HUES48 (cell line): ENCODE measurements around the gene STK17B.
"Not testable (repeated sequence)": the region's sequence is repeated elsewhere in the genome, so short reads cannot be mapped to it uniquely, and the experiment has no call there.

ENCODE experiments used
- H3K27ac ChIP-seq: one replicate; pipeline ENCODE4 v1.7.0; 2013; ENCODE audit warnings: low read depth, low read length, inconsistent platforms
- H3K27me3 ChIP-seq: 2 replicates; pipeline ENCODE4 v1.6.1; 2013; ENCODE audit warnings: mild to moderate bottlenecking, low read length; ENCODE audit not compliant: control insufficient read depth, insufficient read depth
- H3K36me3 ChIP-seq: 2 replicates; pipeline ENCODE4 v1.6.1; 2013; ENCODE audit warnings: low read length; ENCODE audit not compliant: control insufficient read depth, insufficient read depth
- H3K4me1 ChIP-seq: 2 replicates; pipeline ENCODE4 v1.6.1; 2013; ENCODE audit warnings: mild to moderate bottlenecking, low read length; ENCODE audit not compliant: control insufficient read depth, insufficient read depth
- H3K4me3 ChIP-seq: 2 replicates; pipeline ENCODE4 v1.5.1; 2013; ENCODE audit warnings: mild to moderate bottlenecking, low read depth, low read length
- H3K9ac ChIP-seq: 2 replicates; pipeline ENCODE4 v1.6.1; 2013; ENCODE audit warnings: mild to moderate bottlenecking, low read depth, low read length, moderate library complexity
- H3K9me3 ChIP-seq: 2 replicates; pipeline ENCODE4 v1.6.1; 2013; ENCODE audit warnings: low read length; ENCODE audit not compliant: control insufficient read depth, insufficient read depth

The STK17B gene

DNA sequence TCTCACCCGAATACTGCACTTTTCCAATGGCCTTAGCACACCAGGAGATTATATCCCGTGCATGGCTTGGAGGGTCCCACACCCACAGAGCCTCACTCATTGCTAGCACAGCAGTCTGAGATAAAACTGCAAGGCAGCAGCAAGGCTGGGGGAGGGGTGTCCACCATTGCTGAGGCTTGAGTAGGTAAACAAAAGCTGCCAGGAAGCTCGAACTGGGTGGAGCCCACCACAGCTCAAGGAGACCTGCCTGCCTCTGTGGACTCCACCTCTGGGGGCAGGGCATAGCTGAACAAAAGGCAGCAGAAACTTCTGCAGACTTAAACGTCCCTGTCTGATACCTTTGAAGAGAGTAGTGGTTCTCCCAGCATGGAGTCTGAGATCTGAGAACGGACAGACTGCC is 81.9 kb downstream of the STK17B start:
- H3K36me3 ChIP-seq, H3K9me3 ChIP-seq, H3K4me3 ChIP-seq, H3K27ac ChIP-seq, H3K27me3 ChIP-seq, H3K4me1 ChIP-seq, H3K9ac ChIP-seq: not testable (repeated sequence)

DNA sequence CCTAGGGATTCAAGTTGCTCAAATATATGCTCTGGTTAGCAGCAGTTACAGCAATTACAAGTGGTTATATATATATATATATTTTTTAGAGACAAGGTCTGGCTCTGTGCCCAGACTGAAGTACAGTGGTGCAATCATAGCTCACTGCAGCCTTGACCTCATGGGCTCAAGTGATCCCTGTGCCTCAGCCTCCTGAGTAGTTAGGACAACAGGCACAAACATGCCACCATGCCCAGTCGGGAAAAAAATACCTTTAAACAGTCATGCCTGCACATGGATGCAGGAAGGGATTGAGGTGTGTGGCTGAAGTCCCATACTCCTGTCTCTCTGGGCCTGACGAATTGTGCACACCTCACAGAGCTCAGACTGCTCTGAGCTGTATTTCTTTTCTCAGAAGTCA is 83.2 kb downstream of the STK17B start:
- Histone ChIP-seq H3K36me3 (no peaks in the 10 kb centered on the region), H3K9ac (no peak overlapping the region), H3K4me3 (no peak overlapping the region), H3K27me3 (no peaks in the 10 kb centered on the region), H3K27ac (no peak overlapping the region), H3K9me3 (peaks cover 13% of the 10 kb centered on the region; the same call in 1 of the 2 replicates), H3K4me1 (no peaks in the 10 kb centered on the region)

DNA sequence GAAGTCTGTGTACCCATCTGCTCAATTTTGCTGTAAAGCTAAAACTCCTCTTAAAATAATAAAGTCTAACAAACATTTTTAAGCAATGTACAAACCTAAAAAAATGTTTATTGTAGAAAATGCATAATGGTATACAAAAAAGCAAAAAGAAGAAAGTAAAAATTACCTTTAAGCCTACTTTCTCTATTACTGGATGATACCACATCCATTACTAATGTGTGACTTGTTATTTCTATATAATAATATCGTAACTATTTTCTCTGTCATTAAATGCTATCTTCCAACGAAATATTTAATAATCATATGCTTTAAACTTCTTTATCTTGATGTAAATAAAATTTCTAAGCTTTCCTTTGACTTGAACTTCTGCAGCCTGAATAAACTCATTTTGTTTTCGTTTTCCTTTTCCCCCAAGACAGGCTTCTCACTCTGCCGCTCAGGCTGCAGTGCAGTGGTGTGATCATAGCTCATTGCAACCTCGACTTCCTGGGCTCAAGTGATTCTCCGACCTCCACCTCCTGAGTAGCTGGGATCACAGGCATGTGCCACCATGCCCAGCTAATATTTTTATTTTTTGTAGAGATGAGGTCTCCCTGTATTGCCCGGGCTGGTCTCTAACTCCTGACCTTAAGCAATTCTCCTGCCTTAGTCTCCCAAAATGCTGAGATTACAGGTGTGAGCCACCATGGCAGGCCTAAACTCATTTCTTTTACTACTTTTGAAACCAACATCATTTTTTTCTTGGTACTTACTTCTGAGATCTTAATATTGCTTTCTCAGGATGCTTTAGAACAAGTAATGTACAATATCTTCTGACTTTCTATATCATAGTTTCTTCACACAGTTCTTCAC is 84.6 kb downstream of the STK17B start:
- H3K4me1 ChIP-seq: no peaks in the 10 kb centered on the region
- no peaks in the 10 kb centered on the region for H3K36me3 ChIP-seq
- no peak overlapping the region for H3K4me3 ChIP-seq
- no peak overlapping the region for H3K27ac ChIP-seq
- no peaks in the 10 kb centered on the region for H3K27me3 ChIP-seq
- H3K9me3 ChIP-seq: peaks cover 14% of the 10 kb centered on the region; the same call in 1 of the 2 replicates
- H3K9ac ChIP-seq: no peak overlapping the region

DNA sequence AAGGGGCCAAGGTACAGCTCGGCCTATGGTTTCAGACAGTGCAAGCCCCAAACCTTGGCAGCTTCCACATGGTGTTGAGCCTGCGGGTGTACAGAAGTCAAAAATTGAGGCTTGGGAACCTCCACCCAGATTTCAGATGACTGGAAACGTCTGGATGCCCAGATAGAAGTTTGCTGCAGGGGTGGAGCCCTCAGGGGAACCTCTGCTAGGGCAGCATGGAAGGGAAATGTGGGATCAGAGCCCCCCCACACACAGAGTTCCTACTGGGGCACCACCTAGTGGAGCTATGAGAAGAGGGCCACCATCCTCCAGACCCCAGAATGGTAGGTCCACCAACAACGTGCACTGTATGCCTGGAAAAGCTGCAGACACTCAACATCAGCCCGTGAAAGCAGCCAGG is 87.8 kb downstream of the STK17B start:
- Histone ChIP-seq H3K4me3 (no peak overlapping the region), H3K9me3 (0 out of 2 replicates have a peak, but pooled peaks cover 6% of the 10 kb centered on the region), H3K27me3 (no peaks in the 10 kb centered on the region), H3K9ac (no peak overlapping the region), H3K36me3 (no peaks in the 10 kb centered on the region), H3K4me1 (no peaks in the 10 kb centered on the region), H3K27ac (no peak overlapping the region)
